Pancreas (tissue), 10 donors: ENCODE measurements around the gene FAM200A. TPM values are rescaled to one million over a fixed set of nuclear protein-coding genes. Genes with fewer than 3 reads are reported as not detected.

ENCODE experiments used
- ATAC-seq, 4 donors: fragments of 200-7000 bp; cut with Tn5 transposase; one replicate each; pipeline versions ENCODE4 v1.8.0 to v1.9.1; 2020; ENCODE audit warnings: mild to moderate bottlenecking in 4 of 4, moderate library complexity in 4 of 4
- DNase-seq, 6 donors: peaks; one replicate each; pipeline ENCODE4 v3.0.0-alpha.2; 2020
- FAIRE-seq: peaks from 2 replicates; lab custom pipeline; 2012; peaks lifted over from hg19 to GRCh38; lab: Jason Lieb, UNC
- H3K27ac ChIP-seq, 4 donors: fragments of 200-600 bp; sonication (generic); 1 replicate in 3 of 4; 2 replicates in 1 of 4; pipeline versions ENCODE4 v1.5.0 to v1.8.0; 2020
- H3K27me3 ChIP-seq, 4 donors: fragments of 200-600 bp; one replicate each; pipeline ENCODE4 v1.8.0; 2021
- H3K36me3 ChIP-seq, 3 donors: fragments of 200-600 bp; sonication (generic) in 1 of 3; one replicate each; pipeline versions ENCODE4 v1.5.0 to v1.8.0; 2020 to 2021
- H3K4me1 ChIP-seq, 3 donors: fragments of 200-600 bp; one replicate each; pipeline ENCODE4 v1.8.0; 2021
- H3K4me3 ChIP-seq, 4 donors: fragments of 200-600 bp; sonication (generic) in 2 of 4; one replicate each; pipeline versions ENCODE4 v1.5.0 to v1.8.0; 2020 to 2021
- H3K9me3 ChIP-seq, 4 donors: fragments of 200-600 bp; one replicate each; pipeline ENCODE4 v1.8.0; 2021
- WGBS, 2 donors: extraction: QIAGEN DNeasy Blood & Tissue Kit; methylation state at CpG; one replicate each; pipeline ENCODE4 v1.1.7; 2013; 5-methylcytosine and 5-hydroxymethylcytosine counted together
- intact Hi-C, 3 donors: fragments of 100-400 bp; cut with DNase I; formaldehyde crosslinking; loops; one replicate each; pipeline versions ENCODE4 v1.11.1 to v1.14.2; 2022
- polyA plus RNA-seq, 2 donors: library from polyadenylated mRNA; stranded (reverse); fragments of 200-250 nt; gene quantifications; one replicate each; pipeline ENCODE4 v1.2.3, GENCODE V29; 2013
- total RNA-seq, 6 donors: library from RNA; stranded (reverse); fragmentation: NEBNext Ultra II Directional in 4 of 6; extraction: Animal tissue kit (Norgen Biotek cat#: 25700) in 4 of 6; gene quantifications; one replicate each; pipeline versions ENCODE4 v1.2.1 to v1.2.4, GENCODE V29; 2021 to 2023
- TF ChIP-seq, protein P1 (sequence below), 4 donors: fragments of 200-600 bp; sonication (generic) in 3 of 4; IDR thresholded peaks; one replicate each; pipeline versions ENCODE4 v1.5.0 to v1.8.0; 2021; ENCODE audit warnings: antibody characterized with exemption in 4 of 4
- donor health status: healthy with polysubstance abuse.
- donor health status: DM: no; HTN: no; CAD: no; lungs with moderate emphysema.
- donor health status: DM: no; HTN: no; CAD: no.
- donor health status: control.
- donor health status: control.
- donor health status: Bipolar disorder and iron deficiency.
- donor health status: DM: yes; HTN: yes; CAD: no.
- donor health status: DM: no; HTN: no; CAD: no.
- donor health status: DM: no; HTN: no; CAD: no.
- donor health status: DM: yes; HTN: yes; CAD: no.

The FAM200A gene
- total and polyA plus RNA-seq, 8 donors = 1.7 to 4.3 (median 2.4) TPM

DNA sequence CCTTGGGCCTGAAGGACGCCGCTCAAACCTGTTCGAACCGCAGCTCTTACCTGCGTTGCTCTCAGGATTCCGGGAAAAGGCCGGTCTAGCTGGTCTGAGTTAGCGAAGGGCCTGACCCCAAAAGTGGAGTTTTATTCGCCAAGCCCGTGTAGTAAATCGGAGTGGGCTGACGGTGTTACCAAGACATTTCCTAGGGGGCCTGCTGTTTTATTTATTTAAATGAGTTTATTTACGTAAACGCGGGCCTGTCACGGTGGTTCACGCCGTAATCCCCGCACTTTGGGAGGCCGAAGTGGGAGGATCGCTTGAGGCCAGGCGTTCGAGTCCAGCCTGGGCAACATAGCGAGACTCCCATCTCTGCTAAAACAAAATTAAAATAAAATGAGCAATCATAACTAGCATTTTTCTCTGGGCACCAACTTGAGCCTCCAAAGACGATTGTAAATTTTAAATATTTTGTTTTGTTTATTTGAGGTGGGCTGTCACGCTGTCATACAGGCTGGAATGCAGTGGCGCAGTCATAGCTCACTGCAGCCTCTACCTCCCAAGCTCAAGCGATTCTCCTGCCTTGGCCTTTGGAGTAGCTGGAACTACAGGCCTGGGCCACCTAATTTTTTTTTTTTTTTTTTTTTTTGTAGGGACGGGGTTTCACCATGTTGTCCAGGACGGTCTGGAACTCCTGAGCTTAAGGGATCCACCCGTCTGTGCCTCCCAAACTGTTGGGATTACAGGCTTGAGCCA, 7.4 kb upstream of the FAM200A start:
- Histone ChIP-seq H3K4me1 (peaks cover 7 to 16% (median 15%) of the 10 kb centered on the region in 3 donors), H3K27ac (peak overlapping the region; percentile 73 to 97 (median 95)), H3K4me3 (peak overlapping the region; percentile 89 to 93 (median 90)), H3K9me3 (no peaks in the 10 kb centered on the region), H3K36me3 (peaks cover 7 to 41% (median 29%) of the 10 kb centered on the region in 3 donors), H3K27me3 (no peaks in the 10 kb centered on the region)
- DNase-seq (no peak), FAIRE-seq (no peak), ATAC-seq (no peak)
- TF ChIP-seq, protein P1, sequence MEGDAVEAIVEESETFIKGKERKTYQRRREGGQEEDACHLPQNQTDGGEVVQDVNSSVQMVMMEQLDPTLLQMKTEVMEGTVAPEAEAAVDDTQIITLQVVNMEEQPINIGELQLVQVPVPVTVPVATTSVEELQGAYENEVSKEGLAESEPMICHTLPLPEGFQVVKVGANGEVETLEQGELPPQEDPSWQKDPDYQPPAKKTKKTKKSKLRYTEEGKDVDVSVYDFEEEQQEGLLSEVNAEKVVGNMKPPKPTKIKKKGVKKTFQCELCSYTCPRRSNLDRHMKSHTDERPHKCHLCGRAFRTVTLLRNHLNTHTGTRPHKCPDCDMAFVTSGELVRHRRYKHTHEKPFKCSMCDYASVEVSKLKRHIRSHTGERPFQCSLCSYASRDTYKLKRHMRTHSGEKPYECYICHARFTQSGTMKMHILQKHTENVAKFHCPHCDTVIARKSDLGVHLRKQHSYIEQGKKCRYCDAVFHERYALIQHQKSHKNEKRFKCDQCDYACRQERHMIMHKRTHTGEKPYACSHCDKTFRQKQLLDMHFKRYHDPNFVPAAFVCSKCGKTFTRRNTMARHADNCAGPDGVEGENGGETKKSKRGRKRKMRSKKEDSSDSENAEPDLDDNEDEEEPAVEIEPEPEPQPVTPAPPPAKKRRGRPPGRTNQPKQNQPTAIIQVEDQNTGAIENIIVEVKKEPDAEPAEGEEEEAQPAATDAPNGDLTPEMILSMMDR (IDR thresholded peaks at IDR 0.05) = no peak
- 14 to 17% methylated on average over 31 of the region's 31 CpGs for WGBS, 2 donors
- intact Hi-C loops = no loop called here

DNA sequence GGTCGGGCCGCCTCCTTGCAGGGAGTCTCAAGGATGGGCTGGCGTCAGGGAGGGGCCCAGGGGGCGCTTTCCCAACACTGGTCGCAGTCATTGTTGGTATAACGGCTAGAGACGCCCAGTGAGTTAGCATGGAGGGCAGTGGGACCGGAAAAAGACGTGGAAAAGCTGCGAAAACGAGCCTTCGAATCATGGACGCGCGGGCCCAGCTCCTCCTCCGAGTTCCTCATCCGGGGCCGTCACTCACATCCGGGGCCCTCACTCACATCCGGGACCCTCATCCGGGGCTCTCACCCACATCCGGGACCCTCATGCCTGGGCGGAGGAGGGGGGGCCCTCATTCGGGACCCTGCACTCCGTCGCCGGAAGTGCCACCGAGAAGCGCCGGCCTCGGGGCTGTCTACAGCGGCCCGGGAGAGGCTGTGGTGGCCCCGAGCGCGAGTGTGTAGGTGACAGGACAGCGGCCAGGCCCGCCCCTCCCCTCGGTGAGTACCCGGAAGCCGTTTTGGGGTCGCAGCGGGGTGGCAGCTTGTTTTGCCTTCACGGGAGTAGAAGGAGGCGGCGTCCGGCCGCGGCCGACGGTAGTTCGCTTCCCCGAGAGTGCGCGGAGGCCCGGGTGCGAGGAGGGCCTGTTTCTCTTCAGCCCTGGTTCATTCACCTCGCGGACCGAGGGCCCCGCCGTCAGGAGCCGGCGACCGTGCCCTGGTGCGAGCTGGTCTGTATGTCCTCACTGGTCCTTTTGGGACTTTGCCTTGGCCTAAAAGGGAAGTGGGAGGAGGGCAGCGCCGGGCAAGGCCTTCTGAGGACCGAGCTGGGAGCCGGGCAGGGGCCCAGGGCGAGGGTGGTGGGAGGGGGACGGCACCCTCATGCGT, 6.6 kb upstream of the FAM200A start, which contains the start of gene ZNF655:
Gene ZNF655 (plus strand): TSS at position 337 of the 869 bp plus-strand sequence. CDS start 1,918 bp downstream, outside the sequence.
- peaks cover 7 to 16% (median 15%) of the 10 kb centered on the region in 3 donors for H3K4me1 ChIP-seq
- H3K4me3 ChIP-seq = peak within 1 kb of the TSS; percentile 89 to 93 (median 90)
- FAIRE-seq (no peak), ATAC-seq (peak; percentile 94 to 98 (median 97)), DNase-seq (peak; percentile 87 to 95 (median 93))
- TF ChIP-seq, protein P1 (IDR thresholded peaks at IDR 0.05) = no peak
- no peaks in the 10 kb centered on the region for H3K27me3 ChIP-seq
- peaks cover under 1 to 33% (median 21%) of the 10 kb centered on the region in 3 donors for H3K36me3 ChIP-seq
- H3K9me3 ChIP-seq = no peaks in the 10 kb centered on the region
- H3K27ac ChIP-seq = peak within 1 kb of the TSS; percentile 73 to 97 (median 95)
- intact Hi-C loops = no loop called here
- 0% methylated on average over 64 to 73 of the region's 73 CpGs for WGBS, 2 donors

DNA sequence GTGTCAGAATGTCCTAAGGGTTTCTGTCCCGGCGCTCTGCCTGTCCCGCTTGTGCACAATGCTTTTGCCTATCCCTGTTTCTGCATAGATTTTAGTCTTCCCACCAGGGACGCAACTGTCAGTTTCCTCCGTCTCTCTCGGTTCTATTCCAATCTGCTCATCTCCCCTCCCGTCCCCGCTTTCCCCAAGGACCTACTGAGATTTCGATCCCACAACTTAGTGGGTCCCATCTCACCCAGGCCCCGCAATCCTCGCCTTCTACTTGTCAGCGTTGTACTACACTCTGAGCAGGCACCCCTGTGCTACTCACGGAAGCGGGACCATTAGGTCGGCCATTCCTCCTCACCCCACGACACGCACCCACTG, 6.0 kb upstream of the FAM200A start:
- WGBS, 2 donors = 1% methylated on average over 17 of the region's 17 CpGs
- FAIRE-seq (no peak), ATAC-seq (peak; percentile 7 to 66 (median 53)), DNase-seq (no peak)
- intact Hi-C loops = no loop called here
- TF ChIP-seq, protein P1 (IDR thresholded peaks at IDR 0.05) = no peak
- peak overlapping the region; percentile 73 to 97 (median 95) for H3K27ac ChIP-seq
- peaks cover 7 to 16% (median 15%) of the 10 kb centered on the region in 3 donors for H3K4me1 ChIP-seq
- H3K4me3 ChIP-seq = peak overlapping the region; percentile 89 to 93 (median 90)
- H3K36me3 ChIP-seq = peaks cover 0 to 27% (median 16%) of the 10 kb centered on the region in 3 donors
- H3K27me3 ChIP-seq = no peaks in the 10 kb centered on the region
- no peaks in the 10 kb centered on the region for H3K9me3 ChIP-seq

DNA sequence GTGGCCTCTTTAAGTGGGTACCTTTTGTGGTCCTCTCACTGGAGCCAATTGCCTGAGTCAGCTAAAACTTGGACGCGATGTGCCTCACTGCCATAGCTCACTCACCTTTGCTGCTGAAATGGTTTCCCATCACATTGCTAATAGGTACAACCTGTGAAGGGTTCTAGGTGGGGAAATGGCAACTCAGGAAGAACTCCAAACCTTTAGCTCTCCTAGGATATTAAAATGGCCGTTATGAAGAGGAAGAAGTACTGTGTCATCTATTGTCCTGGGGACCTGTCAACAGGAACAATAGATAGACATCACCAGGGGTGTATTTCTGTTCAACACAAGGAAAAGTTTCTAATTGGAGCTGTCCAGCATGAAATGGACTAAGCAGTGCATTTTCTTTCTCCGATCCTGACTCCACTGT, 5.3 kb upstream of the FAM200A start:
- peak overlapping the region in 3 of 4 donors; percentile 89 to 93 (median 92) for H3K4me3 ChIP-seq
- H3K27ac ChIP-seq = peak overlapping the region in 1 of 4 donors; percentile 97
- DNase-seq = peak in 1 of 6 donors; percentile 7
- 60 to 67% methylated on average over 4 of the region's 4 CpGs for WGBS, 2 donors
- no peaks in the 10 kb centered on the region for H3K9me3 ChIP-seq
- intact Hi-C loops = no loop called here
- TF ChIP-seq, protein P1 (IDR thresholded peaks at IDR 0.05) = no peak
- no peak for FAIRE-seq
- H3K27me3 ChIP-seq = no peaks in the 10 kb centered on the region
- ATAC-seq = no peak
- peaks cover 0 to 20% (median 9%) of the 10 kb centered on the region in 3 donors for H3K36me3 ChIP-seq
- peaks cover 9 to 21% (median 20%) of the 10 kb centered on the region in 3 donors for H3K4me1 ChIP-seq
